ENCODE measurements around the gene AAMDC.

AAMDC gene

DNA sequence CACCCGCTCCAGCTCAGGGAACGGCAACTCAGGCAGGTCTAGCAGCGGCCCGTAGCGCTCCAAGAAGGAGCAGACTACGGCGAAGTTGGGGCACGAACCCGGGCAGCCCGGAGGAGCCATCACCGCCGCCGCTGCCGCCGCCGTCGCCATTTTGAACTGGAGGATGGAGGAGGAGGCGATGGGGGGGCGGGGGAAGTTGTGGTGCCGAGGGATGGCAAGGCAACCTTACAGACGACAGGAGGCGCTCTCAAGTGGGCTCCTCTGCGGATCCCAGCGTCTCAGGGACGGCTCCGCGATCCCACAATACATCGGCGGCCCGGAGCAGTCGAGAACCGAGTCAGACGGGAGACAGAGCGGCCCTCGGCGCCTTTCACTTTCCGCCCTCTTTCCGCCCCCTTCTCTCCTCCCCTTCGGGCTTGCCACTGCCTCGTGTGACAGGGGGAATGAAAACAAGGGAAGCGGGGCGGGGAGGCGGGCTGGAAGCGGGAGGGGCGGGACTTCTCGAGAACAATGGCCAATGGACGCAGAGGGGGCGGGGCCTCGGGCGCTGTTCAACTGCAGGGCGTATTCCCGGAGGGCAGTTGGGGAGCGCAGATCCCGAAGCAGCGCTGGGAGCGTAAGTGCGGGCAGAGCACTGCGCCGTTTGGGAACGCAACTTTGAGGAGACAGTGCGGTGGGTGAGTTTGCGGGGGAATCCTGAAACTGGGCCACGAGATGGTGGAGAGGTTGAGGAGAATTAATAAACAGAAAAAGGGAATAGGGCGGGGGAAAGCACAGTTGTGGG lies at the start of gene AAMDC, which contains the start of gene RSF1:
AAMDC (plus strand) TSS at position 580 of the 784 bp plus-strand sequence. CDS start 21,353 bp downstream, outside the sequence.
RSF1 (minus strand) TSS at position 158 of the 784 bp plus-strand sequence; CDS start at position 150, 8 bp downstream.
- peak within 1 kb of the TSS; percentile 99 for H3K4me3 ChIP-seq (ENCODE audit: low read depth, low read length)
- DNase-seq (ENCODE audit: low read depth, low spot score) = peak; percentile 99
- TF ChIP-seq, protein P1, sequence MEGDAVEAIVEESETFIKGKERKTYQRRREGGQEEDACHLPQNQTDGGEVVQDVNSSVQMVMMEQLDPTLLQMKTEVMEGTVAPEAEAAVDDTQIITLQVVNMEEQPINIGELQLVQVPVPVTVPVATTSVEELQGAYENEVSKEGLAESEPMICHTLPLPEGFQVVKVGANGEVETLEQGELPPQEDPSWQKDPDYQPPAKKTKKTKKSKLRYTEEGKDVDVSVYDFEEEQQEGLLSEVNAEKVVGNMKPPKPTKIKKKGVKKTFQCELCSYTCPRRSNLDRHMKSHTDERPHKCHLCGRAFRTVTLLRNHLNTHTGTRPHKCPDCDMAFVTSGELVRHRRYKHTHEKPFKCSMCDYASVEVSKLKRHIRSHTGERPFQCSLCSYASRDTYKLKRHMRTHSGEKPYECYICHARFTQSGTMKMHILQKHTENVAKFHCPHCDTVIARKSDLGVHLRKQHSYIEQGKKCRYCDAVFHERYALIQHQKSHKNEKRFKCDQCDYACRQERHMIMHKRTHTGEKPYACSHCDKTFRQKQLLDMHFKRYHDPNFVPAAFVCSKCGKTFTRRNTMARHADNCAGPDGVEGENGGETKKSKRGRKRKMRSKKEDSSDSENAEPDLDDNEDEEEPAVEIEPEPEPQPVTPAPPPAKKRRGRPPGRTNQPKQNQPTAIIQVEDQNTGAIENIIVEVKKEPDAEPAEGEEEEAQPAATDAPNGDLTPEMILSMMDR (IDR thresholded peaks at IDR 0.05; ENCODE audit: low read depth, low read length) = peak; percentile 86
- in situ Hi-C loops (cut with HindIII; ENCODE audit: low sequenced_read_pairs) = no loop called here

DNA sequence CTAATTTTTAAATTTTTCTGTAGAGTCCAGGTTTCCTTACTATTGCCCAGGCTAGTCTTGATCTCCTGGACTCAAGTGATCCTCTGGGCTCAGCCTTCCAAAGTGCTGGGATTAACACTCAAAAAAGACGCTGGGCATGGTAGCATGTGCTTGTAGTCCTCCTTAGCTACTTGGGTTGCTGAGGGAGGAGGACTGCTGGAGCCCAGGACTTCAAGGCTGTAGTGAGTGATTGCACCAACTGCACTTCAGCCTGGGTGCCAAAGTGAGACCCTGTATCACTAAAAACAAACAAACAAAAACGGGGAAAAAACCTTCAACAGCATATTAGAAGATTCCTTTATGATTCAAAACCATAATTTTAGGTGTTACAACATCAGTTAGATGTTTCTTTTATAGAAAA lies 45.0 kb upstream of the AAMDC start:
- no peak overlapping the region for H3K4me3 ChIP-seq (ENCODE audit: low read depth, low read length)
- TF ChIP-seq, protein P1 (IDR thresholded peaks at IDR 0.05; ENCODE audit: low read depth, low read length) = no peak
- in situ Hi-C loops (cut with HindIII; ENCODE audit: low sequenced_read_pairs) = no loop called here
- no peak for DNase-seq (ENCODE audit: low read depth, low spot score)

DNA sequence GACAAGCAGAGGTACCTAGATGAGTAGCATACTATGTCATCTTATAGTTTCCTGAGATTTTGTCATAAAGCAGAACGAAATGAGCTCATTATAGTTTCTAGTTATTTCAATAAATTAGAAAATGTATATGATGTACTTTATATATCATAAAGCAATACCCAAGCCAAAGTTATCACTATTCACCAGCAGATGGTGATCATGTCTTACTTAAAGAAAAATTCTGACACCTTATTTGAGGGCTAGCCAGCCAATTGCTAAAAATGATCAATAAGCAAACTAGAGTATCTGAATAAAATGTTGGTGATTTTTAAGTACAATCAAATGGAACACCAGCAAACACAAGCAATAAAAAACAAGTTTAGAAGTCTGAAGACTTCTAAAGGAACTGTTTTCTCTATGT lies 44.5 kb upstream of the AAMDC start:
- in situ Hi-C loops (cut with HindIII; ENCODE audit: low sequenced_read_pairs) = no loop called here
- TF ChIP-seq, protein P1 (IDR thresholded peaks at IDR 0.05; ENCODE audit: low read depth, low read length) = no peak
- no peak overlapping the region for H3K4me3 ChIP-seq (ENCODE audit: low read depth, low read length)
- peak; percentile 31 for DNase-seq (ENCODE audit: low read depth, low spot score)

DNA sequence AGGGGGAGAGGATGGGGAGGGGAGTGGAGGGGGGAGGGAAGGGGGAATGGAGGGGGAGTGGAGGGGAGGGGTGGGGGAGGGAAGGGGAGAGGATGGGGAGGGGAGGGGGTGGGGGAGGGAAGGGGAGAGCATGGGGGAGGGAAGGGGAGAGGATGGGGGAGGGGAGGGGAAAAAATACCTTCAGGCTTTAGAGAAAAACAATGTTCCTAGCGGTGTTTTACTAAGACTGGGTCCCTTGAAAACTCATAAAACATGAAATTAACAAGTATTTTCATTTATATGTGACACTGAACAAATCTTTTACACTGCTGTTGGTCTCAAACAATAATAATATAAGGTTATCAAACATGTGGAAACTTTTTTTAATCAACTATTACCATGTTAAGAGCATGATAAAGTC lies 42.8 kb upstream of the AAMDC start:
- no peak overlapping the region for H3K4me3 ChIP-seq (ENCODE audit: low read depth, low read length)
- TF ChIP-seq, protein P1 (IDR thresholded peaks at IDR 0.05; ENCODE audit: low read depth, low read length) = no peak
- no peak for DNase-seq (ENCODE audit: low read depth, low spot score)
- in situ Hi-C loops (cut with HindIII; ENCODE audit: low sequenced_read_pairs) = no loop called here

DNA sequence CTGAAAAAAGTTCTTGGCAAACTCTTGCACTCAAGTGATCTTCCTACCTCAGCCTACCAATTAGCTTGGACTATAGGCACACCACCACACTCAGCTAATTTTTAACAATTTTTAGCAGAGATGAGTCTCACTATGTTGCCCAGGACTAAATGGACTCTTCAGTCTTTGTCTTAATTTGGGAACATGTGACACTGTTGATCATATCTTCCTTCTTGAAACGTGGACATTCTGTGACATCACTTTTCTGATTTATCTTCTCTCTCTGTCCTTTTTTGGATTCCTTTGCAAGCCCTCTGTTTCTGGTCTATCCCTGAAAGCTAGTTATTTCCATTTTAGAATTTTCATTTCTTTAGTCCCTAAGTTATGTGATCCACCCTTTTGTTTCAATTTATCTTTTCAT lies 42.4 kb upstream of the AAMDC start:
- in situ Hi-C loops (cut with HindIII; ENCODE audit: low sequenced_read_pairs) = no loop called here
- no peak overlapping the region for H3K4me3 ChIP-seq (ENCODE audit: low read depth, low read length)
- TF ChIP-seq, protein P1 (IDR thresholded peaks at IDR 0.05; ENCODE audit: low read depth, low read length) = no peak
- no peak for DNase-seq (ENCODE audit: low read depth, low spot score)

DNA sequence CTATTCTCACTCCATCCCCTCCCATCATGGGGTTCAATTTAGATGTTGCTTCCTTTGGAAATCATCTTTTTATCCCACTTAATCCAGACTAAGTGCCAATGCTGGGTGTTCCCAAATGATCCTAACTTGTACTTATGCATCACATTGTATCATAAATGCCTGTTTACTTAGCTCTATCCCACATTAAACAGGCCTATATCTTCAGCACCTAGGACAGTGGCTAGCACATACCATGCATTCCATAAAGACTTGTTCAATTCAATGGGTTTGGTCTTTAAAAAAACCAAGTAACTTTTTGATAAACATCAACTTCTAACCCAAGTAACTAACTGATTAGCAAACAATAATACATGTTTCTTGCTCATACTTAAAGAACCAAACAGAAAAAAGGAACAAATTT lies 41.0 kb upstream of the AAMDC start:
- TF ChIP-seq, protein P1 (IDR thresholded peaks at IDR 0.05; ENCODE audit: low read depth, low read length) = no peak
- in situ Hi-C loops (cut with HindIII; ENCODE audit: low sequenced_read_pairs) = no loop called here
- DNase-seq (ENCODE audit: low read depth, low spot score) = peak; percentile 42

More for the DNA sequence above, 41.0 kb upstream of the AAMDC start:
- H3K4me3 ChIP-seq (ENCODE audit: low read depth, low read length) = no peak overlapping the region
